ENCODE results near the gene TERT. TPM values are rescaled to one million over a fixed set of nuclear protein-coding genes. Genes with fewer than 3 reads are reported as not detected.

Gene TERT
- total and polyA plus RNA-seq, 2 of the 13 experiments (the other 11 are each of a cell fraction or from before 2014, with no cell fraction given), result 4.3 to 5.9 TPM

GRCh38 chr5:1255081-1255561 is 39.7 kb downstream of the TERT start:
- intact Hi-C loops (cut with micrococcal nuclease; ENCODE audit: unreplicated experiment) (no loop called here), in situ Hi-C loops (cut with HindIII; ENCODE audit: extremely low pct_ligation_motif_present, low pct_unique_long_range_greater_than_20kb) (no loop called here)

GRCh38 chr5:1254196-1254595 is 40.7 kb downstream of the TERT start:
- 69% methylated on average over 12 of the region's 19 CpGs for WGBS (ENCODE audit: low lambda C conversion rate)
- H3K4me2 ChIP-seq (ENCODE audit: low read depth, low read length), result no peak overlapping the region
- DNase-seq (ENCODE audit: low spot score) (no peak), FAIRE-seq (no peak), ATAC-seq (no peak)
- intact Hi-C loops (cut with micrococcal nuclease; ENCODE audit: unreplicated experiment) (no loop called here), in situ Hi-C loops (cut with HindIII; ENCODE audit: extremely low pct_ligation_motif_present, low pct_unique_long_range_greater_than_20kb) (no loop called here)
- no peaks in the 10 kb centered on the region for H3K4me1 ChIP-seq (ENCODE audit: insufficient read depth, low read length)
- H3K4me3 ChIP-seq (replicated peaks in 1 of 3; ENCODE audit: insufficient read depth in 1 of 3, low read depth in 2 of 3, low read length in 3 of 3), result no peak overlapping the region
- no peak overlapping the region for H2AFZ ChIP-seq (ENCODE audit: low read length)
- H3K36me3 ChIP-seq (replicated peaks in 1 of 2; ENCODE audit: control insufficient read depth in 1 of 2, insufficient read depth in 2 of 2, low read length in 2 of 2), result no peaks in the 10 kb centered on the region
- no peak overlapping the region for H3K9ac ChIP-seq (ENCODE audit: insufficient read depth, low read depth, low read length)
- POLR2A ChIA-PET, result no interaction called here
- no peaks in the 10 kb centered on the region for H3K79me2 ChIP-seq (ENCODE audit: insufficient read depth, low read length)
- H3K27me3 ChIP-seq (ENCODE audit: control insufficient read depth in 1 of 2, insufficient read depth in 2 of 2, low read length in 2 of 2), result peaks cover 0 to 15% of the 10 kb centered on the region in 2 experiments; a peak in 3 of 5 replicates
- CTCF ChIA-PET (ENCODE audit: low intra/inter-chr PET ratio, low total read pairs), result no interaction called here
- H3K9me3 ChIP-seq (ENCODE audit: low read length), result no peaks in the 10 kb centered on the region
- no peaks in the 10 kb centered on the region for H4K20me1 ChIP-seq (ENCODE audit: insufficient read depth, low read length)
- no peak overlapping the region for H3K27ac ChIP-seq (ENCODE audit: extremely low read length, insufficient read depth, low read length)
- no TSS peak for BruUV-seq (replicated peaks)
- TF ChIP-seq TIGD3 (CRISPR knock-in tag; IDR thresholded peaks at IDR 0.05; ENCODE audit: borderline replicate concordance) (no peak), ZNF75D (CRISPR knock-in tag; IDR thresholded peaks at IDR 0.05; ENCODE audit: borderline replicate concordance) (no peak), RXRA (CRISPR knock-in tag; IDR thresholded peaks at IDR 0.05) (no peak), ZNF646 (CRISPR knock-in tag; IDR thresholded peaks at IDR 0.05) (no peak), HNF1B (CRISPR knock-in tag; IDR thresholded peaks at IDR 0.05) (no peak), SRF (IDR thresholded peaks at IDR 0.05; ENCODE audit: low read depth, low read length) (no peak)

More at GRCh38 chr5:1255081-1255561, 39.7 kb downstream of the TERT start:
- DNase-seq (ENCODE audit: low spot score) (no peak), ATAC-seq (no peak), FAIRE-seq (no peak)
- no peaks in the 10 kb centered on the region for H3K36me3 ChIP-seq (replicated peaks in 1 of 2; ENCODE audit: control insufficient read depth in 1 of 2, insufficient read depth in 2 of 2, low read length in 2 of 2)
- no peak overlapping the region for H3K4me3 ChIP-seq (replicated peaks in 1 of 3; ENCODE audit: insufficient read depth in 1 of 3, low read depth in 2 of 3, low read length in 3 of 3)
- ChIA-PET POLR2A (no interaction called here), CTCF (ENCODE audit: low intra/inter-chr PET ratio, low total read pairs) (no interaction called here)
- H3K27me3 ChIP-seq (ENCODE audit: control insufficient read depth in 1 of 2, insufficient read depth in 2 of 2, low read length in 2 of 2), result peaks cover 0 to 8% of the 10 kb centered on the region in 2 experiments; a peak in 2 of 5 replicates
- H3K9ac ChIP-seq (ENCODE audit: insufficient read depth, low read depth, low read length), result no peak overlapping the region
- H3K4me2 ChIP-seq (ENCODE audit: low read depth, low read length), result no peak overlapping the region
- WGBS (ENCODE audit: low lambda C conversion rate), result 68% methylated on average over 10 of the region's 16 CpGs
- no peaks in the 10 kb centered on the region for H4K20me1 ChIP-seq (ENCODE audit: insufficient read depth, low read length)
- no peak overlapping the region for H2AFZ ChIP-seq (ENCODE audit: low read length)
- BruUV-seq (replicated peaks), result no TSS peak
- H3K27ac ChIP-seq (ENCODE audit: extremely low read length, insufficient read depth, low read length), result no peak overlapping the region
- no peaks in the 10 kb centered on the region for H3K4me1 ChIP-seq (ENCODE audit: insufficient read depth, low read length)
- TF ChIP-seq TMF1 (CRISPR knock-in tag; IDR thresholded peaks at IDR 0.05; ENCODE audit: low read depth) (no peak), ZNF839 (CRISPR knock-in tag; IDR thresholded peaks at IDR 0.05; ENCODE audit: borderline replicate concordance) (no peak), ZNF790 (CRISPR knock-in tag; IDR thresholded peaks at IDR 0.05; ENCODE audit: borderline replicate concordance) (no peak), MYC (CRISPR knock-in tag; IDR thresholded peaks at IDR 0.05; ENCODE audit: borderline replicate concordance) (no peak)
- TF ChIP-seq, protein P1, sequence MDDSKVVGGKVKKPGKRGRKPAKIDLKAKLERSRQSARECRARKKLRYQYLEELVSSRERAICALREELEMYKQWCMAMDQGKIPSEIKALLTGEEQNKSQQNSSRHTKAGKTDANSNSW (CRISPR knock-in tag; IDR thresholded peaks at IDR 0.05; ENCODE audit: borderline replicate concordance), result no peak
- no peaks in the 10 kb centered on the region for H3K79me2 ChIP-seq (ENCODE audit: insufficient read depth, low read length)
- H3K9me3 ChIP-seq (ENCODE audit: low read length), result no peaks in the 10 kb centered on the region

Data from HepG2 (cell line).